Body of pancreas (tissue), 4 donors: ENCODE measurements around the gene FOXP1. TPM values are rescaled to one million over a fixed set of nuclear protein-coding genes. Genes with fewer than 3 reads are reported as not detected.

Experiments used
- ATAC-seq: fragments of 150-250 bp; one replicate; pipeline ENCODE4 v1.9.1; 2016
- DNase-seq, 4 donors: peaks; one replicate each; pipeline ENCODE4 v3.0.0-alpha.2; 2019
- H3K27ac ChIP-seq, 4 donors: fragments of 200-600 bp; sonication (generic); 1 replicate in 3 of 4; 2 replicates in 1 of 4; pipeline versions ENCODE4 v1.5.1 to v1.6.1; 2016 to 2019; ENCODE audit warnings: mild to moderate bottlenecking in 1 of 4, mixed read lengths in 1 of 4, moderate library complexity in 1 of 4
- H3K27me3 ChIP-seq, 2 donors: fragments of 200-600 bp; sonication (generic); one replicate each; pipeline ENCODE4 v1.6.0; 2016; ENCODE audit warnings: mild to moderate bottlenecking in 1 of 2
- H3K36me3 ChIP-seq, 2 donors: fragments of 200-600 bp; sonication (generic); replicated peaks in 1 of 2; 2 replicates each; pipeline ENCODE4 v1.5.1; 2016; ENCODE audit warnings: low read depth in 2 of 2; ENCODE audit not compliant: insufficient read depth in 1 of 2
- H3K4me1 ChIP-seq: fragments of 200-600 bp; sonication (generic); one replicate; pipeline ENCODE4 v1.6.0; 2016
- H3K4me3 ChIP-seq, 2 donors: fragments of 200-600 bp; sonication (generic); 1 replicate in 1 of 2; 2 replicates in 1 of 2; pipeline ENCODE4 v1.5.1; 2016 to 2019
- H3K9me3 ChIP-seq, 3 donors: fragments of 200-600 bp; sonication (generic); 1 replicate in 2 of 3; 2 replicates in 1 of 3; pipeline ENCODE4 v1.5.1; 2016
- POLR2A ChIP-seq, 3 donors: fragments of 450-650 bp; IDR thresholded peaks; one replicate each; pipeline ENCODE4 v1.6.1; 2016; ENCODE audit warnings: antibody characterized with exemption in 3 of 3, mild to moderate bottlenecking in 2 of 3
- WGBS, 2 donors: methylation state at CpG; one replicate each; pipeline ENCODE4 v1.1.5; 2017; 5-methylcytosine and 5-hydroxymethylcytosine counted together
- intact Hi-C: fragments of 100-400 bp; cut with DNase I; formaldehyde crosslinking; loops from one replicate; pipeline ENCODE4 v1.15.1; 2023
- total RNA-seq, 2 donors: library from RNA; depleted of rRNA; stranded (reverse); fragments of >200 nt; gene quantifications; one replicate each; pipeline ENCODE4 v1.1.0, GENCODE V29; 2016
- TF ChIP-seq, protein P1 (sequence below), 7 experiments: fragments of 450-650 bp in 4 of 7; fragments of 200-600 bp in 3 of 7; sonication (generic) in 3 of 7; IDR thresholded peaks; one replicate each; pipeline ENCODE4 v1.5.1; 2016 to 2019; ENCODE audit warnings: antibody characterized with exemption in 7 of 7

Gene FOXP1
- total RNA-seq, 2 donors from 2014 or later = 85.7 to 86.1 TPM

- H3K36me3 ChIP-seq = no peaks in the 10 kb centered on the region
- intact Hi-C loops = no loop called here
Observed at GRCh38 chr3:70919091-70919490, 664.4 kb downstream of the FOXP1 start.

GRCh38 chr3:70916375-70917055 lies 667.0 kb downstream of the FOXP1 start:
- TF ChIP-seq, protein P1, sequence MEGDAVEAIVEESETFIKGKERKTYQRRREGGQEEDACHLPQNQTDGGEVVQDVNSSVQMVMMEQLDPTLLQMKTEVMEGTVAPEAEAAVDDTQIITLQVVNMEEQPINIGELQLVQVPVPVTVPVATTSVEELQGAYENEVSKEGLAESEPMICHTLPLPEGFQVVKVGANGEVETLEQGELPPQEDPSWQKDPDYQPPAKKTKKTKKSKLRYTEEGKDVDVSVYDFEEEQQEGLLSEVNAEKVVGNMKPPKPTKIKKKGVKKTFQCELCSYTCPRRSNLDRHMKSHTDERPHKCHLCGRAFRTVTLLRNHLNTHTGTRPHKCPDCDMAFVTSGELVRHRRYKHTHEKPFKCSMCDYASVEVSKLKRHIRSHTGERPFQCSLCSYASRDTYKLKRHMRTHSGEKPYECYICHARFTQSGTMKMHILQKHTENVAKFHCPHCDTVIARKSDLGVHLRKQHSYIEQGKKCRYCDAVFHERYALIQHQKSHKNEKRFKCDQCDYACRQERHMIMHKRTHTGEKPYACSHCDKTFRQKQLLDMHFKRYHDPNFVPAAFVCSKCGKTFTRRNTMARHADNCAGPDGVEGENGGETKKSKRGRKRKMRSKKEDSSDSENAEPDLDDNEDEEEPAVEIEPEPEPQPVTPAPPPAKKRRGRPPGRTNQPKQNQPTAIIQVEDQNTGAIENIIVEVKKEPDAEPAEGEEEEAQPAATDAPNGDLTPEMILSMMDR (IDR thresholded peaks at IDR 0.05) = no peak
- no peak for TF ChIP-seq POLR2A (IDR thresholded peaks at IDR 0.05)
- no peaks in the 10 kb centered on the region for H3K4me1 ChIP-seq
- DNase-seq (peak in 1 of 4 donors; percentile 6), ATAC-seq (no peak)
- no peaks in the 10 kb centered on the region for H3K36me3 ChIP-seq
- intact Hi-C loops = no loop called here
- no peaks in the 10 kb centered on the region for H3K27me3 ChIP-seq
- H3K4me3 ChIP-seq = no peak overlapping the region
- no peak overlapping the region for H3K27ac ChIP-seq
- WGBS, 2 donors = 51 to 57% methylated on average over 4 of the region's 4 CpGs
- H3K9me3 ChIP-seq = no peaks in the 10 kb centered on the region

More at GRCh38 chr3:70919091-70919490, 664.4 kb downstream of the FOXP1 start:
- TF ChIP-seq POLR2A (IDR thresholded peaks at IDR 0.05) = no peak
- TF ChIP-seq, protein P1 (IDR thresholded peaks at IDR 0.05) = no peak
- Histone ChIP-seq H3K27ac (no peak overlapping the region), H3K4me1 (no peaks in the 10 kb centered on the region), H3K27me3 (no peaks in the 10 kb centered on the region), H3K4me3 (no peak overlapping the region), H3K9me3 (no peaks in the 10 kb centered on the region)
- 85 to 87% methylated on average over 7 of the region's 7 CpGs for WGBS, 2 donors
- ATAC-seq = no peak
- no peak for DNase-seq

DNA sequence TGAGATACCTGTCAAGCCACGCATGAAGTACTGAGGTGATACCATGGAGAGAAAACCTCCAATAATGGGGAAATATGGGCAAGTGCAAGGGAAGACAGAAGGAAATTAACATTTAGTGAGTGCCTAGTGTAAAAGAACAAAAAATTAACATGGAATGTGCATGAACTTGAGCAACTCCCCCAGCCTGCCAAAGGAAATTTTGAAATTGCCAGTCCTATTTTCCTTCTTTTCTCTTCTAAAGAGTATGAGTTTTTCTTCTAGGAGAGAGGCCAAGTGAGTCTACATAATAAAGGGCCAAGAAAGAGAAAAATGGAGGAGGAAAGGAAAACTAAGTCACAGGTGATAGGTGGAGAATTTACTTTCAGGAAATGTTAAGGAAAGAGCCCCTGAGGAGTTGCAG lies 668.7 kb downstream of the FOXP1 start:
- Histone ChIP-seq H3K9me3 (no peaks in the 10 kb centered on the region), H3K4me3 (no peak overlapping the region), H3K27ac (no peak overlapping the region), H3K27me3 (no peaks in the 10 kb centered on the region), H3K4me1 (no peaks in the 10 kb centered on the region), H3K36me3 (no peaks in the 10 kb centered on the region)
- intact Hi-C loops = no loop called here
- TF ChIP-seq, protein P1 (IDR thresholded peaks at IDR 0.05) = no peak
- no peak for TF ChIP-seq POLR2A (IDR thresholded peaks at IDR 0.05)
- 81 to 100% methylated on average over 1 of the region's 1 CpG for WGBS, 2 donors
- no peak for DNase-seq
- ATAC-seq = no peak

DNA sequence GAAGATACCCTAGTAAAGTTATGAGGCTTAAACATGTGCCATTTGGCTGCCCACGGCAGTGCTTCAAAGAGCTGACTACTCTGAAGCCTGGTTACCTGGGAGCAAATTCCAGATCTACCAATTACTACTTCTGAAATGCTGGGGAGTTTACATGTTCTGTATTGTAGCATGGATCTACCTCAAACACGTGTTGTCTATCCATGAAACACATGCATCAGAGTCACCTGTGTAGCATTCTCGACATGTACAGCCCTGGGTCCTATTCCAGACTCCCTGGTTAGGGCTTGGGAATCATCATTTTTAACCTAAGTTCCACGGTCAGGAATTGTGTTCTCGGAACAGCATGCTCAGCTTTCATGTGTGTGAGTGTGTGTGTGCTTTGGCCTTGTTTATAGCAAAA lies 671.8 kb downstream of the FOXP1 start:
- TF ChIP-seq POLR2A (IDR thresholded peaks at IDR 0.05) = no peak
- TF ChIP-seq, protein P1 (IDR thresholded peaks at IDR 0.05) = no peak
- Histone ChIP-seq H3K4me1 (no peaks in the 10 kb centered on the region), H3K4me3 (no peak overlapping the region), H3K9me3 (no peaks in the 10 kb centered on the region), H3K27me3 (no peaks in the 10 kb centered on the region), H3K36me3 (no peaks in the 10 kb centered on the region), H3K27ac (no peak overlapping the region)
- 73 to 81% methylated on average over 5 of the region's 5 CpGs for WGBS, 2 donors
- intact Hi-C loops = no loop called here
- ATAC-seq = no peak
- no peak for DNase-seq

- TF ChIP-seq, protein P1 (IDR thresholded peaks at IDR 0.05) = no peak
- TF ChIP-seq POLR2A (IDR thresholded peaks at IDR 0.05) = no peak
- WGBS, 2 donors = 92 to 93% methylated on average over 11 of the region's 11 CpGs
- DNase-seq (no peak), ATAC-seq (no peak)
- Histone ChIP-seq H3K4me3 (no peak overlapping the region), H3K4me1 (no peaks in the 10 kb centered on the region), H3K9me3 (no peaks in the 10 kb centered on the region), H3K36me3 (no peaks in the 10 kb centered on the region), H3K27ac (no peak overlapping the region), H3K27me3 (no peaks in the 10 kb centered on the region)
- intact Hi-C loops = no loop called here
Observed at GRCh38 chr3:70905491-70905890, 678.0 kb downstream of the FOXP1 start.
